OCI-LY3 (cell line): ENCODE results near the gene TUBG1.
A peak's percentile ranks its signal among the peaks of the same experiment; 100 is the strongest.

Experiments
- H2AFZ ChIP-seq: fragments of 200-600, 300-600 bp; shearing (Covaris generic); 2 replicates; pipeline ENCODE4 v1.6.0; 2014; ENCODE audit warnings: antibody characterized with exemption, low read depth, low read length
- H3K27ac ChIP-seq: fragments of 200-600, 300-600 bp; sonication (generic); 2 replicates; pipeline ENCODE4 v1.5.1; 2014; ENCODE audit warnings: mild to moderate bottlenecking, low read length, moderate library complexity, mixed read lengths
- H3K27me3 ChIP-seq: fragments of 200-600, 300-600 bp; sonication (generic); 2 replicates; pipeline ENCODE4 v1.6.1; 2014; ENCODE audit warnings: low read depth, low read length, mixed read lengths
- H3K36me3 ChIP-seq: fragments of 200-600, 300-600 bp; sonication (generic); replicated peaks from 2 replicates; pipeline ENCODE3; 2014; ENCODE audit warnings: low read depth, low read length, mixed read lengths
- H3K4me1 ChIP-seq: fragments of 300-600, 200-600 bp; sonication (generic); 2 replicates; pipeline ENCODE4 v1.6.1; 2014; ENCODE audit warnings: low read length, mixed read lengths
- H3K4me2 ChIP-seq: fragments of 200-600, 300-600 bp; sonication (generic); 2 replicates; pipeline ENCODE4 v1.6.1; 2014; ENCODE audit warnings: low read length, mixed read lengths
- H3K4me3 ChIP-seq: fragments of 300-600, 200-600 bp; sonication (generic); 2 replicates; pipeline ENCODE4 v1.5.1; 2014; ENCODE audit warnings: antibody characterized with exemption, mild to moderate bottlenecking, low read length, moderate library complexity
- H3K79me2 ChIP-seq: fragments of 300-600, 200-600 bp; shearing (Covaris generic); 2 replicates; pipeline ENCODE4 v1.6.1; 2014; ENCODE audit warnings: mild to moderate bottlenecking, low read length, mixed read lengths
- H3K9ac ChIP-seq: fragments of 300-600, 200-600 bp; shearing (Covaris generic); 2 replicates; pipeline ENCODE4 v1.6.0; 2014; ENCODE audit warnings: mild to moderate bottlenecking, low read length, moderate library complexity
- H3K9me3 ChIP-seq: fragments of 200-600, 300-600 bp; shearing (Covaris generic); 2 replicates; pipeline ENCODE4 v1.6.1; 2014; ENCODE audit warnings: low read length, mixed read lengths; ENCODE audit not compliant: insufficient read depth
- H4K20me1 ChIP-seq: fragments of 200-600, 300-600 bp; sonication (generic); 2 replicates; pipeline ENCODE4 v1.6.1; 2016; ENCODE audit warnings: low read length, mixed read lengths; ENCODE audit not compliant: insufficient read depth
- EZH2phosphoT487 ChIP-seq: fragments of 200-600 bp; shearing (Covaris generic); IDR thresholded peaks from 2 replicates; pipeline ENCODE4 v1.6.1; 2018; ENCODE audit warnings: antibody characterized with exemption, mixed run types, low read depth
- TF ChIP-seq, protein P1 (sequence below): fragments of 200-600, 300-600 bp; sonication (generic); IDR thresholded peaks from 2 replicates; pipeline ENCODE4 v1.5.1; 2014; ENCODE audit warnings: antibody characterized with exemption, low read length, low read depth

The TUBG1 gene

DNA sequence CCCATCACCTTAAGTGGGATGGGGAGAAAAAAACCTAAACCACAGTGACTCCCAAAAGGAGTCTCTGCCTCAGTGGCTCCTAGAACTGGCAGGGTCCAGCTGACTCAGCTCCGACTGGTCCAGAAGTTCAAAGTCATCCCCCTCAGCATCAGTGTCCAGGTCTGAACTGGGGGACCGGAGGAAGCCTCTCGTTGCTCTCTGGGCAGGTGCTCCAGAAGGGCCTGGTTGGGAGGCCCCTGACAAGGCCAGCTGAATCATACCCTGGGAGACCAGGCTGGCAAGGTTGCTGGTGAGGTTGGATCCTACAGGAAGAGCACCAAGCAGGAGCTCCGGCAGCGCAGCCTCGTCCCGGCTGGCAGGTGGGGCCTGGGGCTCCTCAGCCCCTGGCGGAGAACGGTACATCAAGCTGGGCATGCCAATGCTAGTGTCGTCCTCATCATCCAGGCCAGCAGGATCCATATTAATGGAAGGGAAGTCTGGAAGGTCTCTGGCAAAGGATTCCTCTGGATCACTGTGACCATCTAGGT lies 27.7 kb upstream of the TUBG1 start:
- no peak overlapping the region for H3K27ac ChIP-seq
- H3K36me3 ChIP-seq = peaks cover 58% of the 10 kb centered on the region
- no peak for TF ChIP-seq EZH2phosphoT487
- TF ChIP-seq, protein P1, sequence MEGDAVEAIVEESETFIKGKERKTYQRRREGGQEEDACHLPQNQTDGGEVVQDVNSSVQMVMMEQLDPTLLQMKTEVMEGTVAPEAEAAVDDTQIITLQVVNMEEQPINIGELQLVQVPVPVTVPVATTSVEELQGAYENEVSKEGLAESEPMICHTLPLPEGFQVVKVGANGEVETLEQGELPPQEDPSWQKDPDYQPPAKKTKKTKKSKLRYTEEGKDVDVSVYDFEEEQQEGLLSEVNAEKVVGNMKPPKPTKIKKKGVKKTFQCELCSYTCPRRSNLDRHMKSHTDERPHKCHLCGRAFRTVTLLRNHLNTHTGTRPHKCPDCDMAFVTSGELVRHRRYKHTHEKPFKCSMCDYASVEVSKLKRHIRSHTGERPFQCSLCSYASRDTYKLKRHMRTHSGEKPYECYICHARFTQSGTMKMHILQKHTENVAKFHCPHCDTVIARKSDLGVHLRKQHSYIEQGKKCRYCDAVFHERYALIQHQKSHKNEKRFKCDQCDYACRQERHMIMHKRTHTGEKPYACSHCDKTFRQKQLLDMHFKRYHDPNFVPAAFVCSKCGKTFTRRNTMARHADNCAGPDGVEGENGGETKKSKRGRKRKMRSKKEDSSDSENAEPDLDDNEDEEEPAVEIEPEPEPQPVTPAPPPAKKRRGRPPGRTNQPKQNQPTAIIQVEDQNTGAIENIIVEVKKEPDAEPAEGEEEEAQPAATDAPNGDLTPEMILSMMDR = no peak
- peaks cover 24% of the 10 kb centered on the region for H3K79me2 ChIP-seq
- no peaks in the 10 kb centered on the region for H3K9me3 ChIP-seq
- H3K4me1 ChIP-seq = peaks cover 32% of the 10 kb centered on the region
- H3K4me3 ChIP-seq = no peak overlapping the region
- no peak overlapping the region for H2AFZ ChIP-seq
- no peak overlapping the region for H3K9ac ChIP-seq
- H3K27me3 ChIP-seq = no peaks in the 10 kb centered on the region
- H4K20me1 ChIP-seq = no peaks in the 10 kb centered on the region
- no peak overlapping the region for H3K4me2 ChIP-seq

DNA sequence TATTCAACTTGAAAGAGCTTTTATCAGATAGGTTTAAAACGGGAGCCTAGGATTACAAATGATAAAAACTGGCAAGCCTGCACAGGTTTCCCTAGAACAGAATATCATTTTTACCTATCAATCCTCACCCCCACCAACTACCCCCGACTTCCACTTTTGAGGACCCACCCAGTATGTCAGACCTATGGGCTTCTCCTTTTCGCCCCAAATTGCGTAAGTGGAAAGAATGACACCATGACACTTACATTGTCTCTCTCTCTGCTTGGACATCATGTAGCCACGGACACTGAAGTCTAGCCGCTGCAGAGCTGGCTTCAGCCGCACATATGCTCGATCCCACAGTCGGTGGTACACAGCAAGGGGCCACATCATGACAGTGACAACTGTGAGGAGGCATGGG lies 24.6 kb upstream of the TUBG1 start:
- no peak for TF ChIP-seq EZH2phosphoT487
- TF ChIP-seq, protein P1 = no peak
- no peak overlapping the region for H3K9ac ChIP-seq
- H3K79me2 ChIP-seq = no peaks in the 10 kb centered on the region

GRCh38 chr17:42585353-42585752 lies 24.1 kb upstream of the TUBG1 start:
- H3K27ac ChIP-seq = peak overlapping the region; percentile 92; the same call in 1 of the 2 replicates
- no peak for TF ChIP-seq EZH2phosphoT487
- no peaks in the 10 kb centered on the region for H3K9me3 ChIP-seq
- no peaks in the 10 kb centered on the region for H3K79me2 ChIP-seq
- H3K9ac ChIP-seq = no peak overlapping the region
- H4K20me1 ChIP-seq = no peaks in the 10 kb centered on the region
- H3K4me3 ChIP-seq = no peak overlapping the region
- H2AFZ ChIP-seq = no peak overlapping the region
- no peak overlapping the region for H3K4me2 ChIP-seq
- no peaks in the 10 kb centered on the region for H3K27me3 ChIP-seq
- H3K4me1 ChIP-seq = peaks cover 28% of the 10 kb centered on the region
- H3K36me3 ChIP-seq = peaks cover 52% of the 10 kb centered on the region

More for the DNA sequence above, 24.6 kb upstream of the TUBG1 start:
- Histone ChIP-seq H3K4me1 (peaks cover 29% of the 10 kb centered on the region), H4K20me1 (no peaks in the 10 kb centered on the region), H3K27me3 (no peaks in the 10 kb centered on the region), H3K9me3 (no peaks in the 10 kb centered on the region), H2AFZ (no peak overlapping the region), H3K4me2 (no peak overlapping the region), H3K4me3 (no peak overlapping the region), H3K36me3 (peaks cover 56% of the 10 kb centered on the region), H3K27ac (no peak overlapping the region)

DNA sequence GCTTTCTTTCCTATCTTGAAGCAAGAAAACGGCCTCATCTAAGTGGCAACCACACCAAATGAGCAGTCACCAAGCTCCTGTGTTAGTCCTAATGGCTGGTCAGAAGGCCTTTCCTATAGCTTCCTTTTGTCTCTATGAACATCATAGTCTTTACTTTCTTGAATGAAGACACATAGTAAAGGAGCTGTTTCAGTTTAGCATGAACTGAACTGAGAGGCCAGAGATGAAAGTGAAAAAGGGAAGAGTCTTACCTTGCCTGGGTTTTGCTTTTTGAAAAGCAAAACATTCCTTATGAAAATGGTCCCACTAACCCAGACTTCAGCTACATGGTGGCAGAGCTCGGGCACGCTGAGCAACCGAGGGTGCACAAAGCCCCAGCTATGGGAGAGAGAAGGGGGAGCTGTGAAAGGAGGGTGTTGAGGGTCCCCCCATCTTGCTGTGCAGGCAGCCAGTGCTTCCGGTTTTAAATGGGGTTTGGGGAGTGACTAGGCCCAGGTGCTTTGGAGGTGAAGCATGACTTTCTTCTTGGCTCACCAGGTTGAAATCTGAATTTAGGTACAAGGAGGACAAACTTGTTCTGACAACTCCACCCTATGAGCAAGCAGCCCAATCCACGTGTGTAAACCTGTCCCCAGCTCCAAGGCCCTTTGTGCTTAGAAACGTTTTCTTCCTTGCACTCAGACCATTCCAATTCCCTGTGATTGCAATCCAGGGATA lies 22.8 kb upstream of the TUBG1 start:
- Histone ChIP-seq H3K9ac (peak overlapping the region; percentile 58), H2AFZ (no peak overlapping the region), H3K4me2 (peak overlapping the region; percentile 96)

More for the DNA sequence above, 22.8 kb upstream of the TUBG1 start:
- H3K4me3 ChIP-seq = peak overlapping the region; percentile 56
- H3K27ac ChIP-seq = peak overlapping the region; percentile 92
- peaks cover 28% of the 10 kb centered on the region for H3K4me1 ChIP-seq
- no peaks in the 10 kb centered on the region for H3K27me3 ChIP-seq
- H3K36me3 ChIP-seq = peaks cover 48% of the 10 kb centered on the region
- H3K9me3 ChIP-seq = no peaks in the 10 kb centered on the region
- no peaks in the 10 kb centered on the region for H4K20me1 ChIP-seq
- TF ChIP-seq, protein P1 = no peak
- TF ChIP-seq EZH2phosphoT487 = no peak
- no peaks in the 10 kb centered on the region for H3K79me2 ChIP-seq
